B cell (primary cell): ENCODE data around the gene GPR160. TPM values are rescaled to one million over a fixed set of nuclear protein-coding genes. Genes with fewer than 3 reads are reported as not detected.

ENCODE experiments used
- ATAC-seq: fragments of 200-7000 bp; cut with Tn5 transposase; one replicate; pipeline ENCODE4 v1.10.0; 2021; ENCODE audit warnings: low read depth, mild to moderate bottlenecking, moderate number of reproducible peaks, moderate library complexity
- CTCF ChIA-PET: fragments of 350-600 bp; sonication (Branson Sonifier 250); formaldehyde crosslinking; loops from one replicate; lab custom pipeline; 2021; ENCODE audit warnings: antibody characterized with exemption, inconsistent platforms; lab: Charles Lee
- POLR2A ChIA-PET: fragments of 350-600 bp; sonication (Branson Sonifier 250); formaldehyde crosslinking; loops from one replicate; lab custom pipeline; 2021; ENCODE audit warnings: antibody characterized with exemption; lab: Charles Lee
- DNase-seq: peaks from one replicate; pipeline ENCODE4 v3.0.0; 2013
- H2AFZ ChIP-seq: 2 replicates; pipeline ENCODE4 v1.6.1; 2012; ENCODE audit warnings: mild to moderate bottlenecking, low read depth, low read length; ENCODE audit not compliant: insufficient read depth, poor library complexity, severe bottlenecking
- H3K27ac ChIP-seq, 2 donors: 1 replicate in 1 of 2; 2 replicates in 1 of 2; pipeline ENCODE4 v1.5.1; 2012 to 2013; ENCODE audit warnings: low read length in 2 of 2, mild to moderate bottlenecking in 2 of 2, moderate library complexity in 1 of 2
- H3K27me3 ChIP-seq, 4 experiments: fragments of 200-600 bp in 1 of 4; sonication (generic) in 1 of 4; replicated peaks in 1 of 4; 1 replicate in 2 of 4; 2 replicates in 2 of 4; pipeline versions ENCODE4 v1.6.1 to v1.7.0; 2013 to 2016; ENCODE audit warnings: low read length in 3 of 4, mild to moderate bottlenecking in 2 of 4, mixed read lengths in 1 of 4, moderate library complexity in 1 of 4; ENCODE audit not compliant: insufficient read depth in 4 of 4, control insufficient read depth in 3 of 4; ENCODE audit errors: control extremely low read depth in 1 of 4
- H3K36me3 ChIP-seq, 2 experiments: replicated peaks in 1 of 2; 1 replicate in 1 of 2; 2 replicates in 1 of 2; pipeline versions ENCODE4 v1.6.1 to v1.7.1; 2013; ENCODE audit warnings: low read length in 1 of 2; ENCODE audit not compliant: insufficient read depth in 2 of 2, control insufficient read depth in 1 of 2; ENCODE audit errors: control extremely low read depth in 1 of 2, extremely low read depth in 1 of 2
- H3K4me1 ChIP-seq, 2 donors: fragments of 200-600 bp in 1 of 2; sonication (generic) in 1 of 2; 1 replicate in 1 of 2; 2 replicates in 1 of 2; pipeline versions ENCODE4 v1.5.1 to v1.6.1; 2013 to 2017; ENCODE audit warnings: low read length in 2 of 2; ENCODE audit not compliant: control insufficient read depth in 2 of 2, insufficient read depth in 2 of 2
- H3K4me2 ChIP-seq: replicated peaks from 2 replicates; pipeline ENCODE3; 2012; ENCODE audit warnings: mild to moderate bottlenecking, low read depth, low read length; ENCODE audit not compliant: poor library complexity, severe bottlenecking
- H3K4me3 ChIP-seq, 5 experiments: fragments of 200-600 bp in 1 of 5; sonication (generic) in 1 of 5; 1 replicate in 3 of 5; 2 replicates in 2 of 5; pipeline versions ENCODE4 v1.5.1 to v1.7.0; 2011 to 2016; ENCODE audit warnings: low read length in 4 of 5, mild to moderate bottlenecking in 4 of 5, low read depth in 2 of 5, control low read depth in 1 of 5, moderate library complexity in 1 of 5; ENCODE audit not compliant: insufficient read depth in 1 of 5; ENCODE audit errors: control extremely low read depth in 1 of 5, extremely low read depth in 1 of 5
- H3K79me2 ChIP-seq: fragments of 200-600 bp; sonication (generic); one replicate; pipeline ENCODE4 v1.6.0; 2016; ENCODE audit warnings: low read length; ENCODE audit not compliant: control insufficient read depth, insufficient read depth
- H3K9ac ChIP-seq: fragments of 200-600 bp; sonication (generic); 2 replicates; pipeline ENCODE4 v1.6.1; 2017; ENCODE audit warnings: mild to moderate bottlenecking, low read length, moderate library complexity
- H3K9me3 ChIP-seq, 3 donors: one replicate each; pipeline versions ENCODE4 v1.6.1 to v1.7.1; 2013; ENCODE audit warnings: low read length in 2 of 3; ENCODE audit not compliant: control insufficient read depth in 2 of 3, insufficient read depth in 1 of 3; ENCODE audit errors: control extremely low read depth in 1 of 3
- H4K20me1 ChIP-seq: 2 replicates; pipeline ENCODE4 v1.6.0; 2012; ENCODE audit warnings: mild to moderate bottlenecking, low read length; ENCODE audit not compliant: insufficient read depth, control insufficient read depth, poor library complexity, severe bottlenecking
- H3K27ac Mint-ChIP-seq: one replicate; pipeline ENCODE4 v1.8.0; 2021; ENCODE audit warnings: mixed read lengths
- H3K27me3 Mint-ChIP-seq: one replicate; pipeline ENCODE4 v1.8.0; 2021; ENCODE audit warnings: mixed read lengths
- H3K4me1 Mint-ChIP-seq: one replicate; pipeline ENCODE4 v1.8.0; 2021; ENCODE audit warnings: mixed read lengths
- H3K4me3 Mint-ChIP-seq: one replicate; pipeline ENCODE4 v1.8.0; 2021; ENCODE audit warnings: mixed read lengths
- H3K9me3 Mint-ChIP-seq: one replicate; pipeline ENCODE4 v1.8.0; 2022; ENCODE audit warnings: mixed read lengths; ENCODE audit not compliant: insufficient read depth
- EZH2 ChIP-seq: IDR thresholded peaks from 2 replicates; pipeline ENCODE4 v1.6.1; 2012; ENCODE audit warnings: borderline replicate concordance, low read depth, mild to moderate bottlenecking, moderate library complexity, low read length; ENCODE audit not compliant: insufficient read depth, poor library complexity, severe bottlenecking
- WGBS: methylation state at CpG from one replicate; pipeline ENCODE4 v1.1.5; 2013; ENCODE audit warnings: missing lambda C conversion rate; ENCODE audit not compliant: insufficient coverage; 5-methylcytosine and 5-hydroxymethylcytosine counted together
- intact Hi-C: fragments of 100-400 bp; cut with micrococcal nuclease; formaldehyde crosslinking; loops from one replicate; pipeline ENCODE4 v1.10.0; 2022
- polyA plus RNA-seq: library from polyadenylated mRNA; depleted of rRNA; stranded (reverse); fragments of >200 nt; gene quantifications from 2 replicates; pipeline ENCODE4 v1.2.3, GENCODE V29; 2012
- total RNA-seq, 2 donors: library from RNA; stranded (reverse); fragments of 120-200 nt in 1 of 2; gene quantifications; 1 replicate in 1 of 2; 2 replicates in 1 of 2; pipeline versions ENCODE4 v1.2.3 to v1.2.4, GENCODE V29; 2013 to 2022
- TF ChIP-seq, protein P1 (sequence below): fragments of 200-600 bp; IDR thresholded peaks from one replicate; pipeline ENCODE4 v1.8.0; 2022; ENCODE audit warnings: antibody characterized with exemption, mild to moderate bottlenecking

The GPR160 gene
- total and polyA plus RNA-seq, 2 donors (not counting 1 experiment from before 2014, with no cell fraction given) = 17.4 to 17.5 TPM

DNA sequence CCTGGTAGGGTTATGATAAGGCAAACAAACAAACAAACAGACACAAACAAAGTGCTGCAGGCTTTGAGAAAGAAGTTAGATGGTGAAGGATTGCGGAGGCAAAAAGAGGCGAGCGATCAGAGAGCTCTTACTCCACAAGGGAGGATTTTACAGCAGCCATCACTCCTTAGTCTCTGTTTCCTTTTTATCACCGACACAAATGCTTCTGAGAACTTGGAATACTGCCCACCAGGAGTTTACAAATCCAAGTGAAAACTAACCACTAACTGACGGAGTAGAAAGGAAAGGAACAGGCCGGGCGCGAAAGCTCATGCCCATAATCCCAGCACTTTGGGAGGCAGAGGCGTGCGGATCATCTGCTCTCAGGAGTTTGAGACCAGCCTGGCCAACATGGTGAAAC is 35.6 kb upstream of the GPR160 start:
- Histone ChIP-seq H3K36me3 (peaks cover 0 to 1% of the 10 kb centered on the region in 2 experiments), H2AFZ (peak overlapping the region; percentile 21), H3K4me2 (peak overlapping the region; percentile 50), H3K79me2 (peaks cover 6% of the 10 kb centered on the region), H3K27ac (peak overlapping the region in 1 of 2 donors; percentile 76), H4K20me1 (no peaks in the 10 kb centered on the region), H3K4me1 (peaks cover 43 to 50% of the 10 kb centered on the region in 2 donors), H3K27me3 (no peaks in the 10 kb centered on the region), H3K9me3 (peaks cover 0 to 6% (median 0%) of the 10 kb centered on the region in 3 donors), H3K9ac (no peak overlapping the region), H3K4me3 (peak overlapping the region in 2 of 5 experiments; percentile 4 to 15)
- no peak for DNase-seq
- no peak for ATAC-seq
- 97% methylated on average over 4 of the region's 10 CpGs for WGBS
- H3K4me1 Mint-ChIP-seq = peaks cover 66% of the 10 kb centered on the region
- TF ChIP-seq, protein P1, sequence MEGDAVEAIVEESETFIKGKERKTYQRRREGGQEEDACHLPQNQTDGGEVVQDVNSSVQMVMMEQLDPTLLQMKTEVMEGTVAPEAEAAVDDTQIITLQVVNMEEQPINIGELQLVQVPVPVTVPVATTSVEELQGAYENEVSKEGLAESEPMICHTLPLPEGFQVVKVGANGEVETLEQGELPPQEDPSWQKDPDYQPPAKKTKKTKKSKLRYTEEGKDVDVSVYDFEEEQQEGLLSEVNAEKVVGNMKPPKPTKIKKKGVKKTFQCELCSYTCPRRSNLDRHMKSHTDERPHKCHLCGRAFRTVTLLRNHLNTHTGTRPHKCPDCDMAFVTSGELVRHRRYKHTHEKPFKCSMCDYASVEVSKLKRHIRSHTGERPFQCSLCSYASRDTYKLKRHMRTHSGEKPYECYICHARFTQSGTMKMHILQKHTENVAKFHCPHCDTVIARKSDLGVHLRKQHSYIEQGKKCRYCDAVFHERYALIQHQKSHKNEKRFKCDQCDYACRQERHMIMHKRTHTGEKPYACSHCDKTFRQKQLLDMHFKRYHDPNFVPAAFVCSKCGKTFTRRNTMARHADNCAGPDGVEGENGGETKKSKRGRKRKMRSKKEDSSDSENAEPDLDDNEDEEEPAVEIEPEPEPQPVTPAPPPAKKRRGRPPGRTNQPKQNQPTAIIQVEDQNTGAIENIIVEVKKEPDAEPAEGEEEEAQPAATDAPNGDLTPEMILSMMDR = no peak
- no peak for TF ChIP-seq EZH2
- H3K4me3 Mint-ChIP-seq = peak overlapping the region; percentile 40
- ChIA-PET POLR2A (no interaction called here), CTCF (interaction anchor here (1.4 kb wide), 1 partner anchor 128 kb away, joined by 3 read pairs; no protein-coding TSS in a partner anchor)
- no peaks in the 10 kb centered on the region for H3K27me3 Mint-ChIP-seq
- H3K9me3 Mint-ChIP-seq = no peaks in the 10 kb centered on the region
- H3K27ac Mint-ChIP-seq = peak overlapping the region; percentile 60
- intact Hi-C loops = no loop called here

DNA sequence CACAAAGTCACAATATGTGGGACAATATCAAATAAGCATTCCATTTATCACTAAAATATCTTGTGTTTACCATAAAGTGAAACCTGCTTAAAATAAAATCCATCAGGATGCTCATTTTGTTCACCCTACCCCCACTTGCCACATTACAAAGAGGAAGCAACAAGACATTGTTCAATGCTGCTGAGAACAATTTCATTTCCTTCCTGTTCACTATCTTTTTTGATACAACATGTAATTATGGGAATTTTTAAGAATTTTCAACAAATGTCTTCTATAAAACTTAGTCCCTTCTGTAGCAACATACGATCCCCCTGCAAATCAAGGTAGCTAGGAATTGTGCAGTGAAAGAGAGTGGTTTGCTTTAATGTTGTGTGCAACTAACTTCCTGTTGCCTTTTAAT is 34.9 kb upstream of the GPR160 start:
- Mint-ChIP-seq H3K27ac (peak overlapping the region; percentile 60), H3K27me3 (no peaks in the 10 kb centered on the region), H3K9me3 (no peaks in the 10 kb centered on the region), H3K4me1 (peaks cover 69% of the 10 kb centered on the region), H3K4me3 (peak overlapping the region; percentile 50)
- POLR2A ChIA-PET = interaction anchor here (0.6 kb wide), 1 partner anchor 191 kb away, joined by 13 read pairs; no protein-coding TSS in a partner anchor
- Histone ChIP-seq H3K36me3 (peaks cover 0 to 1% of the 10 kb centered on the region in 2 experiments), H4K20me1 (no peaks in the 10 kb centered on the region), H3K27me3 (no peaks in the 10 kb centered on the region), H3K79me2 (peaks cover 6% of the 10 kb centered on the region), H3K4me3 (peak overlapping the region in 1 of 5 experiments; percentile 8), H3K9me3 (peaks cover 0 to 6% (median 0%) of the 10 kb centered on the region in 3 donors), H2AFZ (peak overlapping the region; percentile 21), H3K4me2 (peak overlapping the region; percentile 50), H3K4me1 (peaks cover 48 to 51% of the 10 kb centered on the region in 2 donors), H3K9ac (peak overlapping the region; percentile 10), H3K27ac (peak overlapping the region; percentile 52 to 76)
- TF ChIP-seq, protein P1 = no peak
- no CpG with 5 or more reads among the region's 1 CpG for WGBS
- CTCF ChIA-PET = interaction anchor here (0.7 to 1.4 kb wide), 3 partner anchors 36 to 809 kb away, joined by 3 to 4 read pairs (median 3); no protein-coding TSS in a partner anchor
- ATAC-seq = peak; percentile 14
- intact Hi-C loops = no loop called here
- peak; percentile 22 for DNase-seq
